GM12878 (cell line): ENCODE measurements around the gene DOCK9. TPM values are rescaled to one million over a fixed set of nuclear protein-coding genes. Genes with fewer than 3 reads are reported as not detected.

Experiments
- ATAC-seq: fragments of 200-7000 bp; cut with Tn5 transposase; 3 replicates; pipeline ENCODE4 v1.9.1; 2020; ENCODE audit warnings: mild to moderate bottlenecking, moderate library complexity
- BruUV-seq: library from RNA; stranded (reverse); fragments of 400-500 nt; replicated peaks from 2 replicates; lab custom pipeline; 2021; lab: Mats Ljungman, UMichigan
- CTCF ChIA-PET: fragments of 300-600 bp; sonication (Branson Sonifier 250); formaldehyde crosslinking; extraction: SDS; loops from one replicate; lab custom pipeline; 2021; ENCODE audit warnings: inconsistent platforms; lab: Yijun Ruan, JAX
- POLR2A ChIA-PET: fragments of 350-600 bp; formaldehyde crosslinking; extraction: SDS; loops from one replicate; lab custom pipeline; 2021; ENCODE audit warnings: inconsistent platforms; lab: Charles Lee
- RAD21 ChIA-PET: fragments of 300-600 bp; sonication (Branson Sonifier 250); formaldehyde crosslinking; loops from one replicate; lab custom pipeline; 2023; ENCODE audit warnings: antibody characterized with exemption; ENCODE audit not compliant: unreplicated experiment; lab: Charles Lee
- SMC1A ChIA-PET: fragments of 300-600 bp; sonication (Branson Sonifier 250); formaldehyde crosslinking; loops from one replicate; lab custom pipeline; 2023; ENCODE audit not compliant: unreplicated experiment, uncharacterized antibody; lab: Charles Lee
- DNase-seq: peaks from one replicate; pipeline ENCODE4 v3.0.0-alpha.2; 2011; ENCODE audit warnings: low read depth, low spot score
- FAIRE-seq: peaks from 3 replicates; lab custom pipeline; 2011; peaks lifted over from hg19 to GRCh38; lab: Jason Lieb, UNC
- H2AFZ ChIP-seq: 2 replicates; pipeline ENCODE4 v1.6.0; 2011; ENCODE audit warnings: low read depth, low read length, control low read depth; ENCODE audit not compliant: control insufficient read depth
- H3K27ac ChIP-seq: 2 replicates; pipeline ENCODE4 v1.5.1; 2011; ENCODE audit warnings: control low read depth; ENCODE audit not compliant: control insufficient read depth, insufficient read depth
- H3K27me3 ChIP-seq, 2 experiments: replicated peaks in 1 of 2; 2 replicates each; pipeline versions ENCODE4 v1.6.0 to v1.6.1; 2011; ENCODE audit warnings: low read length in 1 of 2; ENCODE audit not compliant: control insufficient read depth in 2 of 2, insufficient read depth in 2 of 2
- H3K36me3 ChIP-seq, 2 experiments: 2 replicates each; pipeline ENCODE4 v1.5.1; 2011; ENCODE audit warnings: low read length in 1 of 2; ENCODE audit not compliant: control insufficient read depth in 2 of 2, insufficient read depth in 2 of 2
- H3K4me1 ChIP-seq: 2 replicates; pipeline ENCODE4 v1.6.1; 2011; ENCODE audit warnings: mild to moderate bottlenecking, low read length, moderate library complexity, mixed read lengths; ENCODE audit not compliant: control insufficient read depth, insufficient read depth
- H3K4me2 ChIP-seq: 2 replicates; pipeline ENCODE4 v1.6.0; 2011; ENCODE audit warnings: control low read depth; ENCODE audit not compliant: control insufficient read depth, insufficient read depth
- H3K4me3 ChIP-seq: fragments of 200-600 bp; sonication (generic); 2 replicates; pipeline ENCODE4 v1.5.1; 2016
- H3K79me2 ChIP-seq: 2 replicates; pipeline ENCODE4 v1.6.0; 2011; ENCODE audit warnings: low read length; ENCODE audit not compliant: control insufficient read depth, insufficient read depth
- H3K9ac ChIP-seq: 2 replicates; pipeline ENCODE4 v1.8.0; 2011; ENCODE audit warnings: low read length, control low read depth, mixed read lengths; ENCODE audit not compliant: control insufficient read depth, insufficient read depth
- H3K9me3 ChIP-seq: replicated peaks from 3 replicates; pipeline ENCODE4 v1.5.1; 2011; ENCODE audit warnings: mild to moderate bottlenecking, low read length; ENCODE audit not compliant: control insufficient read depth, insufficient read depth
- H4K20me1 ChIP-seq: 2 replicates; pipeline ENCODE4 v1.6.0; 2011; ENCODE audit not compliant: control insufficient read depth, insufficient read depth
- CEBPB ChIP-seq, 2 experiments: fragments of 150-350 bp in 1 of 2; IDR thresholded peaks; 2 replicates each; pipeline ENCODE4 v1.6.1; 2012 to 2014; ENCODE audit warnings: low read depth in 2 of 2, low read length in 2 of 2, borderline replicate concordance in 1 of 2, inconsistent platforms in 1 of 2
- CREB1 ChIP-seq: IDR thresholded peaks from 2 replicates; pipeline ENCODE4 v1.6.1; 2012; ENCODE audit warnings: low read depth, mild to moderate bottlenecking, inconsistent platforms
- ESRRA ChIP-seq: IDR thresholded peaks from 2 replicates; pipeline ENCODE4 v1.6.1; 2012; ENCODE audit warnings: mild to moderate bottlenecking, low read length, improper control_type of control experiment
- FOS ChIP-seq: IDR thresholded peaks from 3 replicates; pipeline ENCODE4 v1.6.1; 2011; ENCODE audit warnings: borderline replicate concordance; ENCODE audit not compliant: insufficient read length; ENCODE audit errors: extremely low read depth
- HDGF ChIP-seq: fragments of 450-650 bp; IDR thresholded peaks from 2 replicates; pipeline ENCODE4 v1.6.1; 2016; ENCODE audit warnings: antibody characterized with exemption
- IRF4 ChIP-seq: IDR thresholded peaks from 2 replicates; pipeline ENCODE4 v1.6.1; 2011; ENCODE audit warnings: low read depth, low read length
- KDM1A ChIP-seq: fragments of 200-600 bp; sonication (generic); IDR thresholded peaks from 2 replicates; pipeline ENCODE4 v1.6.1; 2016; ENCODE audit warnings: borderline replicate concordance
- RB1 ChIP-seq: fragments of 450-650 bp; formaldehyde crosslinking; IDR thresholded peaks from 2 replicates; pipeline ENCODE4 v1.6.1; 2017; ENCODE audit warnings: mild to moderate bottlenecking, borderline replicate concordance
- RBBP5 ChIP-seq: fragments of 200-600 bp; sonication (generic); conservative IDR thresholded peaks from 2 replicates; pipeline ENCODE4 v1.6.1; 2016
- SRF ChIP-seq, 2 experiments: IDR thresholded peaks; 2 replicates each; pipeline ENCODE4 v1.6.1; 2011; ENCODE audit warnings: low read depth in 2 of 2, low read length in 2 of 2, mild to moderate bottlenecking in 1 of 2, moderate library complexity in 1 of 2
- STAT1 ChIP-seq: fragments of 450-650 bp; conservative IDR thresholded peaks from 2 replicates; pipeline ENCODE4 v1.6.1; 2014; ENCODE audit warnings: antibody characterized with exemption, mild to moderate bottlenecking
- STAT3 ChIP-seq: IDR thresholded peaks from 2 replicates; pipeline ENCODE4 v1.6.1; 2011; ENCODE audit warnings: low read depth, low read length, improper control_type of control experiment
- SUPT20H ChIP-seq: IDR thresholded peaks from 2 replicates; pipeline ENCODE4 v1.6.1; 2011; ENCODE audit warnings: low read depth, mild to moderate bottlenecking, low read length, moderate library complexity, borderline replicate concordance; ENCODE audit not compliant: control insufficient read depth
- USF2 ChIP-seq: IDR thresholded peaks from 2 replicates; pipeline ENCODE4 v1.6.1; 2011; ENCODE audit warnings: low read depth, low read length, improper control_type of control experiment, borderline replicate concordance
- WGBS: methylation state at CpG from one replicate; pipeline ENCODE4 v1.1.6; 2016; ENCODE audit warnings: low lambda C conversion rate; ENCODE audit not compliant: insufficient replicate concordance, insufficient coverage; ENCODE audit errors: missing lambda C conversion rate; 5-methylcytosine and 5-hydroxymethylcytosine counted together
- in situ Hi-C: fragments of 300-500 bp; cut with MboI; formaldehyde crosslinking; loops from 9 replicates; pipeline ENCODE4 v1.14.3; 2018; ENCODE audit warnings: mixed read lengths
- intact Hi-C: fragments of 100-400 bp; cut with micrococcal nuclease; formaldehyde crosslinking; loops from one replicate; pipeline ENCODE4 v1.14.2; 2022; ENCODE audit not compliant: unreplicated experiment
- polyA plus RNA-seq, 11 experiments: library from polyadenylated mRNA; depleted of rRNA in 4 of 11; unstranded in 6 of 11; stranded (reverse) in 5 of 11; fragments of >200 nt; fragmentation: Nextera tagmentation in 4 of 11; fragmentation: Illumina TruSeq in 1 of 11; extraction: Ambion mirVana in 4 of 11; extraction: Trizol in 1 of 11; gene quantifications; 1 replicate in 1 of 11; 2 replicates in 10 of 11; pipeline versions ENCODE4 v1.2.1 to v1.2.3, GENCODE V29; 2011 to 2016; ENCODE audit warnings: inconsistent platforms in 2 of 11, missing spikeins in 2 of 11, low read depth in 1 of 11
- total RNA-seq, 4 experiments: library from RNA; depleted of rRNA in 3 of 4; stranded (reverse); fragments of >200 nt in 3 of 4; fragmentation: Illumina TruSeq in 1 of 4; extraction: Trizol in 1 of 4; gene quantifications; 2 replicates each; pipeline versions ENCODE4 v1.2.1 to v1.2.3, GENCODE V29; 2013 to 2021
- TF ChIP-seq, protein P1 (sequence below): fragments of 150-350 bp; IDR thresholded peaks from 2 replicates; pipeline ENCODE4 v1.6.1; 2014; ENCODE audit warnings: mild to moderate bottlenecking, low read depth, low read length

Gene DOCK9
- total and polyA plus RNA-seq, 10 of the 15 experiments (the other 5 are each of a cell fraction or from before 2014, with no cell fraction given) = 0.09 to 2.9 (median 0.74) TPM

DNA sequence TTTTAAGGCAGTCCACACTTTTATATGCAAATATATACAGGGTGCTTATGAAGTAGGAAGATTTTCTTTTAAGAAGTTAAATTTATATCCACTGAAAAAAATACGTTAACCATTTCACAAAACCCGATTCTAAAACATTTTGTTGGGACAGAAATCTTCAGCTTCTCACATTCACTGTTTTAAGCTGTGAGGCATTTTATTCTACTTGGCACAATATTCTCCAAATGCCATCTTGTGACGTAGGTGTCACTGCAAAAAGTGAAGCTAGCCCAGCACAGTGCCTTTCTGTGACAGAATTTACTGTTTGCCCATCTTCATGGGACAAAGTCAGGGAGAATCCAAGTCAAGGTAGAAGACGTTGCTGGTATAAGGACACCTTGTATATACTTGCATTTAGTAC lies 130.9 kb downstream of the DOCK9 start:
- H3K27ac ChIP-seq = no peak overlapping the region
- CTCF ChIA-PET = interaction anchor here (0.8 to 1.3 kb wide), 2 partner anchors 58 to 173 kb away, joined by 3 to 4 read pairs; no protein-coding TSS in a partner anchor
- POLR2A ChIA-PET = no interaction called here
- intact Hi-C loops = loop anchor here (10.0 kb wide), 1 partner anchor 132 kb away; no protein-coding TSS in a partner anchor
- no peak for DNase-seq
- H3K36me3 ChIP-seq = no peaks in the 10 kb centered on the region
- H3K9me3 ChIP-seq = no peaks in the 10 kb centered on the region
- no TSS peak for BruUV-seq
- 22% methylated on average over 4 of the region's 4 CpGs for WGBS
- no peak overlapping the region for H2AFZ ChIP-seq
- no peak for ATAC-seq
- H3K4me2 ChIP-seq = no peak overlapping the region
- no peak for FAIRE-seq
- no peaks in the 10 kb centered on the region for H3K79me2 ChIP-seq
- H3K4me1 ChIP-seq = no peaks in the 10 kb centered on the region
- no peaks in the 10 kb centered on the region for H4K20me1 ChIP-seq
- in situ Hi-C loops = loop anchor here (10.0 kb wide), 1 partner anchor 402 kb away; no protein-coding TSS in a partner anchor
- H3K9ac ChIP-seq = no peak overlapping the region
- SMC1A ChIA-PET = interaction anchor here (0.6 kb wide), 1 partner anchor 630 kb away, joined by 3 read pairs; no protein-coding TSS in a partner anchor
- RAD21 ChIA-PET = no interaction called here
- TF ChIP-seq USF2 (no peak), RB1 (no peak)
- H3K27me3 ChIP-seq = no peaks in the 10 kb centered on the region
- no peak overlapping the region for H3K4me3 ChIP-seq

DNA sequence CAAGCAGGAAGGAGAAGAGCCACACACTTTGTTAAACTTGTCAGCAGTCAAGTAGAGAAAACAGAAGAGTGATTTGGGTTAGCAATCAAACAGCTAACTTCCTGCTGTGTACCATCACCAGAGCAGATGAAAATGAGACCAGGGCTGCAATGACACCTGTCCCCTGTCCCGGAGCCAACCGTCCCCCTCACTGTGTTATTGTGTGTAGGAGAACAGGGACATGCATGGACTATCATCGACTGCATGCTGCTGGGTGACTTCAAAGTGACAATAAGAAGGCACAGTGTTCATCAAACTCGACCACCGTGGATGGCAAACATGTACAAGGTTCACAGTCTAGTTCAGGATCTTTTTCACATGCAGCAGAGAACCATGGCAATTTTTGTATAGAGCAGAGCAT lies 131.3 kb downstream of the DOCK9 start:
- Histone ChIP-seq H3K79me2 (no peaks in the 10 kb centered on the region), H3K4me2 (no peak overlapping the region), H3K4me1 (no peaks in the 10 kb centered on the region), H2AFZ (no peak overlapping the region), H3K9ac (no peak overlapping the region), H3K27me3 (no peaks in the 10 kb centered on the region), H3K4me3 (no peak overlapping the region), H3K27ac (no peak overlapping the region), H4K20me1 (no peaks in the 10 kb centered on the region), H3K36me3 (no peaks in the 10 kb centered on the region), H3K9me3 (no peaks in the 10 kb centered on the region)
- RAD21 ChIA-PET = no interaction called here
- DNase-seq (no peak), ATAC-seq (no peak), FAIRE-seq (no peak)
- CTCF ChIA-PET = interaction anchor here (0.8 kb wide), 1 partner anchor 57 kb away, joined by 3 read pairs; no protein-coding TSS in a partner anchor
- no TSS peak for BruUV-seq
- WGBS = 50% methylated on average over 5 of the region's 5 CpGs
- intact Hi-C loops (loop anchor here (10.0 kb wide), 1 partner anchor 132 kb away; no protein-coding TSS in a partner anchor), in situ Hi-C loops (loop anchor here (10.0 kb wide), 1 partner anchor 402 kb away; no protein-coding TSS in a partner anchor)
- SMC1A ChIA-PET = interaction anchor here (0.6 to 1.5 kb wide), 2 partner anchors 420 to 630 kb away, joined by 3 read pairs; no protein-coding TSS in a partner anchor
- POLR2A ChIA-PET = no interaction called here
- no peak for TF ChIP-seq CEBPB (IDR thresholded peaks at IDR 0.05; ENCODE audit: borderline replicate concordance in 1 of 2, low read depth in 2 of 2, low read length in 2 of 2)
- TF ChIP-seq ESRRA = no peak
- TF ChIP-seq IRF4 = no peak
- no peak for TF ChIP-seq SUPT20H
- no peak for TF ChIP-seq SRF (IDR thresholded peaks at IDR 0.05; ENCODE audit: low read depth in 2 of 2, low read length in 2 of 2)
- no peak for TF ChIP-seq FOS
- no peak for TF ChIP-seq RBBP5
- TF ChIP-seq, protein P1, sequence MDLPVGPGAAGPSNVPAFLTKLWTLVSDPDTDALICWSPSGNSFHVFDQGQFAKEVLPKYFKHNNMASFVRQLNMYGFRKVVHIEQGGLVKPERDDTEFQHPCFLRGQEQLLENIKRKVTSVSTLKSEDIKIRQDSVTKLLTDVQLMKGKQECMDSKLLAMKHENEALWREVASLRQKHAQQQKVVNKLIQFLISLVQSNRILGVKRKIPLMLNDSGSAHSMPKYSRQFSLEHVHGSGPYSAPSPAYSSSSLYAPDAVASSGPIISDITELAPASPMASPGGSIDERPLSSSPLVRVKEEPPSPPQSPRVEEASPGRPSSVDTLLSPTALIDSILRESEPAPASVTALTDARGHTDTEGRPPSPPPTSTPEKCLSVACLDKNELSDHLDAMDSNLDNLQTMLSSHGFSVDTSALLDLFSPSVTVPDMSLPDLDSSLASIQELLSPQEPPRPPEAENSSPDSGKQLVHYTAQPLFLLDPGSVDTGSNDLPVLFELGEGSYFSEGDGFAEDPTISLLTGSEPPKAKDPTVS = no peak
- TF ChIP-seq STAT3 = no peak
- no peak for TF ChIP-seq STAT1
- no peak for TF ChIP-seq KDM1A
- no peak for TF ChIP-seq CREB1
- no peak for TF ChIP-seq HDGF
